PC-3 (cell line): Measurements from ENCODE around the gene SPEN. TPM values are rescaled to one million over a fixed set of nuclear protein-coding genes. Genes with fewer than 3 reads are reported as not detected.

Experiments used
- ATAC-seq: fragments of 200-7000 bp; cut with Tn5 transposase; 2 replicates; pipeline ENCODE4 v1.9.1; 2020; ENCODE audit warnings: mild to moderate bottlenecking, moderate library complexity
- BruUV-seq: library from RNA; stranded (reverse); fragments of 400-500 nt; replicated peaks from 2 replicates; lab custom pipeline; 2021; lab: Mats Ljungman, UMichigan
- CTCF ChIA-PET: fragments of 300-600 bp; sonication (Branson Sonifier 250); formaldehyde crosslinking; loops from one replicate; lab custom pipeline; 2022; ENCODE audit warnings: antibody characterized with exemption; lab: Charles Lee
- POLR2A ChIA-PET: fragments of 300-600 bp; sonication (Branson Sonifier 250); formaldehyde crosslinking; loops from one replicate; lab custom pipeline; 2022; ENCODE audit warnings: antibody characterized with exemption; ENCODE audit not compliant: unreplicated experiment; lab: Charles Lee
- DNase-seq: peaks from one replicate; pipeline ENCODE4 v3.0.0-alpha.2; 2015
- H2AFZ ChIP-seq: fragments of 300-600 bp; sonication (generic); 2 replicates; pipeline ENCODE4 v1.6.0; 2016; ENCODE audit warnings: antibody characterized with exemption, low read length
- H3F3A ChIP-seq: fragments of 300-600 bp; sonication (generic); one replicate; pipeline ENCODE4 v1.6.0; 2017; ENCODE audit warnings: antibody characterized with exemption, low read length, control low read depth, mild to moderate bottlenecking; ENCODE audit not compliant: unreplicated experiment
- H3K27ac ChIP-seq: fragments of 300-600 bp; sonication (generic); 2 replicates; pipeline ENCODE4 v1.5.1; 2016; ENCODE audit warnings: mild to moderate bottlenecking, low read length
- H3K27me3 ChIP-seq: fragments of 300-600 bp; sonication (generic); 2 replicates; pipeline ENCODE4 v1.6.1; 2016; ENCODE audit warnings: low read length, mixed read lengths
- H3K36me3 ChIP-seq: fragments of 300-600 bp; sonication (generic); 2 replicates; pipeline ENCODE4 v1.6.1; 2016; ENCODE audit warnings: low read depth, mixed run types, low read length, mixed read lengths
- H3K4me1 ChIP-seq: fragments of 300-600 bp; sonication (generic); 2 replicates; pipeline ENCODE4 v1.5.1; 2016; ENCODE audit warnings: low read length; ENCODE audit not compliant: insufficient read depth
- H3K4me2 ChIP-seq: fragments of 300-600 bp; sonication (generic); 2 replicates; pipeline ENCODE4 v1.6.0; 2016; ENCODE audit warnings: low read length
- H3K4me3 ChIP-seq: fragments of 300-600 bp; sonication (generic); 2 replicates; pipeline ENCODE4 v1.5.1; 2016; ENCODE audit warnings: mild to moderate bottlenecking, low read length, mixed read lengths
- H3K79me2 ChIP-seq: fragments of 300-600 bp; sonication (generic); 2 replicates; pipeline ENCODE4 v1.6.1; 2017; ENCODE audit warnings: low read length, mixed read lengths
- H3K9ac ChIP-seq: fragments of 300-600 bp; sonication (generic); 2 replicates; pipeline ENCODE4 v1.6.0; 2016; ENCODE audit warnings: mild to moderate bottlenecking, low read length
- H3K9me2 ChIP-seq: fragments of 300-600 bp; sonication (generic); replicated peaks from 2 replicates; pipeline ENCODE4 v1.6.1; 2016; ENCODE audit warnings: mixed run types, low read length, mixed read lengths
- H3K9me3 ChIP-seq: fragments of 300-600 bp; sonication (generic); 2 replicates; pipeline ENCODE4 v1.6.1; 2016; ENCODE audit warnings: low read length, mixed read lengths
- H4K20me1 ChIP-seq: fragments of 300-600 bp; sonication (generic); 2 replicates; pipeline ENCODE4 v1.6.1; 2016; ENCODE audit warnings: low read length, mixed read lengths
- EZH2 ChIP-seq: fragments of 300-600 bp; sonication (generic); IDR thresholded peaks from one replicate; pipeline ENCODE4 v1.6.1; 2017; ENCODE audit warnings: antibody characterized with exemption, mild to moderate bottlenecking, low read length; ENCODE audit not compliant: unreplicated experiment
- EZH2phosphoT487 ChIP-seq: fragments of 300-600 bp; sonication (generic); IDR thresholded peaks from 2 replicates; pipeline ENCODE4 v1.6.1; 2018; ENCODE audit warnings: mild to moderate bottlenecking, antibody characterized with exemption, low read length, borderline replicate concordance
- intact Hi-C: fragments of 100-400 bp; cut with micrococcal nuclease; formaldehyde crosslinking; loops from 2 replicates; pipeline ENCODE4 v1.9.0; 2023
- total RNA-seq: library from RNA; depleted of rRNA; stranded (reverse); fragments of >200 nt; gene quantifications from 2 replicates; pipeline ENCODE4 v1.2.3, GENCODE V29; 2014
- TF ChIP-seq, protein P1 (sequence below): fragments of 300-600 bp; sonication (generic); conservative IDR thresholded peaks from 2 replicates; pipeline ENCODE4 v1.5.1; 2017; ENCODE audit warnings: antibody characterized with exemption, low read depth, mild to moderate bottlenecking, low read length

The SPEN gene
- total RNA-seq, 1 experiment from 2014 or later, result 26.7 TPM

DNA sequence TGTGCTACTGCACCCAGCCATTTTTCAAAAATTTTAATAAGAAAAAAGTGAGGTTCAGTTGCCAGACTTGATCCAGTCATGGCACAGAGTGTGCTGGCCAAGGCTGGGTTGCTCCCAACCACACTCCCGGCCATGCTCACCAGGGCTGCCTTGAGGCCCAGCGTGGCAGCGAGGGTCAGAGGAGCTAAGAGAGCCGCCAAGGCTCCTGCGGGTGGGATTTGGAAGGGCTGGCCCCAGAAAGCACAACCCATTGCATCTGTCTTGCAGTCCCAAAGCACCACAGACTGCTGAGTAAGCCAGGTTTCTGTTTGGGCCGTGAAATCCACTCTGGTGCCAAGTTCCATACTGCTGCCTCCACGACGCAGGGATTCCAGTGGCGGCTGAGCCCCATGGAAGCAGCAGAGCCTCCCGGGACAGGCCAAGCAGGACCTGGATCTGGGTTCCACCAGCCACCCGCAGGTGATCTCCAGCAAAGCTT is 105.8 kb downstream of the SPEN start:
- H3K27me3 ChIP-seq, result no peaks in the 10 kb centered on the region
- H3K4me3 ChIP-seq, result no peak overlapping the region
- H2AFZ ChIP-seq, result no peak overlapping the region
- no peaks in the 10 kb centered on the region for H3F3A ChIP-seq
- peak overlapping the region; percentile 11; the same call in 1 of the 2 replicates for H3K9ac ChIP-seq
- TF ChIP-seq, protein P1, sequence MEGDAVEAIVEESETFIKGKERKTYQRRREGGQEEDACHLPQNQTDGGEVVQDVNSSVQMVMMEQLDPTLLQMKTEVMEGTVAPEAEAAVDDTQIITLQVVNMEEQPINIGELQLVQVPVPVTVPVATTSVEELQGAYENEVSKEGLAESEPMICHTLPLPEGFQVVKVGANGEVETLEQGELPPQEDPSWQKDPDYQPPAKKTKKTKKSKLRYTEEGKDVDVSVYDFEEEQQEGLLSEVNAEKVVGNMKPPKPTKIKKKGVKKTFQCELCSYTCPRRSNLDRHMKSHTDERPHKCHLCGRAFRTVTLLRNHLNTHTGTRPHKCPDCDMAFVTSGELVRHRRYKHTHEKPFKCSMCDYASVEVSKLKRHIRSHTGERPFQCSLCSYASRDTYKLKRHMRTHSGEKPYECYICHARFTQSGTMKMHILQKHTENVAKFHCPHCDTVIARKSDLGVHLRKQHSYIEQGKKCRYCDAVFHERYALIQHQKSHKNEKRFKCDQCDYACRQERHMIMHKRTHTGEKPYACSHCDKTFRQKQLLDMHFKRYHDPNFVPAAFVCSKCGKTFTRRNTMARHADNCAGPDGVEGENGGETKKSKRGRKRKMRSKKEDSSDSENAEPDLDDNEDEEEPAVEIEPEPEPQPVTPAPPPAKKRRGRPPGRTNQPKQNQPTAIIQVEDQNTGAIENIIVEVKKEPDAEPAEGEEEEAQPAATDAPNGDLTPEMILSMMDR, result no peak
- TF ChIP-seq EZH2, result no peak
- TF ChIP-seq EZH2phosphoT487, result no peak
- DNase-seq (no peak), ATAC-seq (no peak)
- H3K36me3 ChIP-seq, result no peaks in the 10 kb centered on the region; the same call in 1 of the 2 replicates
- no peaks in the 10 kb centered on the region for H3K9me3 ChIP-seq
- H3K27ac ChIP-seq, result peak overlapping the region; percentile 60
- POLR2A ChIA-PET, result interaction anchor here (0.7 kb wide), 1 partner anchor 50 kb away, joined by 4 read pairs; no protein-coding TSS in a partner anchor
- H3K9me2 ChIP-seq, result no peaks in the 10 kb centered on the region
- no peak overlapping the region for H3K4me2 ChIP-seq
- CTCF ChIA-PET, result no interaction called here
- H4K20me1 ChIP-seq, result no peaks in the 10 kb centered on the region
- no TSS peak for BruUV-seq
- intact Hi-C loops, result no loop called here
- peaks cover 85% of the 10 kb centered on the region for H3K79me2 ChIP-seq
- peaks cover 35% of the 10 kb centered on the region for H3K4me1 ChIP-seq

DNA sequence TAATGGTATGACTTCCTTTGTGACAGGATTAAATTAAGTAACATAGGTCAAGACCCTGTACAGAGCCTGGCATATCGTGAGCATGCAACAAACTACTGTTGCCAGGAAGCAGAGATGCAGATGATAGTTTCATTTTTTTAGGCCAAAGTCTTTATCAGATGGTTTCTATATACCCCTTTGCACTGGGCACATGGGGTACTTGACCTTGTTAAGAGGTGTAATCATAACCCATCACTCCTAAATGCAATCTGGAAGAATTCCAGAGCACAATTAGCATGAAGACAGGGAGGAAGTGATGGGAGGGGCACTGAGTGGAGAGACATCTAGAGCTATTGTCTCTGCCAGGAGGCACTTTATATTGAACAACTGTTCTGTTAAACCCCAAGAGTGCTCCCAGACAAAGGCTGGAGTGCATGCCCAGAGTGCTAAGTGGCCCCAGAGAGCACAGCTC is 106.3 kb downstream of the SPEN start:
- no peaks in the 10 kb centered on the region for H3K27me3 ChIP-seq
- intact Hi-C loops, result no loop called here
- H3K9me2 ChIP-seq, result no peaks in the 10 kb centered on the region
- H3K9ac ChIP-seq, result no peak overlapping the region
- peaks cover 85% of the 10 kb centered on the region for H3K79me2 ChIP-seq
- no peaks in the 10 kb centered on the region; the same call in 1 of the 2 replicates for H3K36me3 ChIP-seq
- CTCF ChIA-PET, result no interaction called here
- H3K4me1 ChIP-seq, result peaks cover 35% of the 10 kb centered on the region
- no peaks in the 10 kb centered on the region for H3F3A ChIP-seq
- H3K4me3 ChIP-seq, result no peak overlapping the region
- ATAC-seq (no peak), DNase-seq (no peak)
- TF ChIP-seq EZH2 (no peak), EZH2phosphoT487 (no peak)
- TF ChIP-seq, protein P1, result no peak
- no peak overlapping the region for H2AFZ ChIP-seq
- peak overlapping the region; percentile 60; the same call in 1 of the 2 replicates for H3K27ac ChIP-seq
- POLR2A ChIA-PET, result interaction anchor here (0.7 kb wide), 1 partner anchor 51 kb away, joined by 4 read pairs; no protein-coding TSS in a partner anchor
- no peaks in the 10 kb centered on the region for H3K9me3 ChIP-seq
- H3K4me2 ChIP-seq, result no peak overlapping the region
- H4K20me1 ChIP-seq, result no peaks in the 10 kb centered on the region
- no TSS peak for BruUV-seq

DNA sequence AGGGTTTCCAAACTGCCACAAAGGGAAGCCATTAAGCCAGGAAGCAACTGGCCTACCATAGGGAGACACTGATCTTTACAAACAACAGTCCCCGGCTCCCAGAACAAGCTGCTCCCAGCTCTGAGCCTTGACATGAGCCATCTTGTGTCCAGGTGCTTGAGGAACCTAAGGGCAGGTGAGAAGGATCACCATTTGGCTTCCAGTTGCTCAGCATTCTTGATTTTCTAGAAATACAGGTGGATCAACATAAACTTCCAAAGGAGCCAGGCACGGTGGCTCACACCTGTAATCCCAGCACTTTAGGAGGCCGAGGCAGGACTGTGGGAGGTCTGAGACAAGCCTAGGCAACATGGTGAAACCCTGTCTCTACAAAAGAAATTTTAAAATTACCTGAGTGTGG is 106.8 kb downstream of the SPEN start:
- CTCF ChIA-PET, result no interaction called here
- peaks cover 35% of the 10 kb centered on the region for H3K4me1 ChIP-seq
- H3K4me2 ChIP-seq, result no peak overlapping the region

More for the DNA sequence above, 106.8 kb downstream of the SPEN start:
- H4K20me1 ChIP-seq, result no peaks in the 10 kb centered on the region
- no peaks in the 10 kb centered on the region; the same call in 1 of the 2 replicates for H3K36me3 ChIP-seq
- no peak overlapping the region for H3K4me3 ChIP-seq
- no TSS peak for BruUV-seq
- DNase-seq (no peak), ATAC-seq (no peak)
- H3F3A ChIP-seq, result no peaks in the 10 kb centered on the region
- H3K9ac ChIP-seq, result no peak overlapping the region
- POLR2A ChIA-PET, result no interaction called here
- no peaks in the 10 kb centered on the region for H3K9me3 ChIP-seq
- no peaks in the 10 kb centered on the region for H3K27me3 ChIP-seq
- intact Hi-C loops, result no loop called here
- H2AFZ ChIP-seq, result no peak overlapping the region
- H3K79me2 ChIP-seq, result peaks cover 83% of the 10 kb centered on the region
- no peaks in the 10 kb centered on the region for H3K9me2 ChIP-seq
- TF ChIP-seq EZH2, result no peak
- no peak overlapping the region for H3K27ac ChIP-seq
